ENCODE results near the gene SETD1B. TPM values are rescaled to one million over a fixed set of nuclear protein-coding genes. Genes with fewer than 3 reads are reported as not detected.
A peak's percentile ranks its signal among the peaks of the same experiment; 100 is the strongest.

The SETD1B gene
- total and polyA plus RNA-seq, 2 donors (not counting 1 experiment from before 2014, with no cell fraction given) = 7.9 to 61.4 TPM

GRCh38 chr12:121797937-121798786 lies 5.6 kb upstream of the SETD1B start:
- Histone ChIP-seq H3K27ac (ENCODE audit: low read length in 2 of 2) (peak overlapping the region in 1 of 2 donors; percentile 11), H3K27me3 (replicated peaks in 1 of 4; ENCODE audit: control extremely low read depth in 1 of 4, control insufficient read depth in 3 of 4, insufficient read depth in 4 of 4, low read length in 3 of 4) (no peaks in the 10 kb centered on the region), H4K20me1 (ENCODE audit: control insufficient read depth, insufficient read depth, low read length, poor library complexity, severe bottlenecking) (peaks cover 34% of the 10 kb centered on the region), H3K9me3 (ENCODE audit: control extremely low read depth in 1 of 3, control insufficient read depth in 2 of 3, insufficient read depth in 1 of 3, low read length in 2 of 3) (no peaks in the 10 kb centered on the region), H3K9ac (ENCODE audit: low read length) (no peak overlapping the region), H3K4me2 (replicated peaks; ENCODE audit: low read depth, low read length, poor library complexity, severe bottlenecking) (peak overlapping the region; percentile 94), H3K36me3 (replicated peaks in 1 of 2; ENCODE audit: control extremely low read depth in 1 of 2, control insufficient read depth in 1 of 2, extremely low read depth in 1 of 2, insufficient read depth in 2 of 2, low read length in 1 of 2) (peaks cover 3 to 24% of the 10 kb centered on the region in 2 experiments), H3K4me3 (ENCODE audit: control extremely low read depth in 1 of 5, extremely low read depth in 1 of 5, insufficient read depth in 1 of 5, low read depth in 2 of 5, low read length in 4 of 5) (no peak overlapping the region), H3K79me2 (ENCODE audit: control insufficient read depth, insufficient read depth, low read length) (peaks cover 51% of the 10 kb centered on the region), H2AFZ (ENCODE audit: insufficient read depth, low read depth, low read length, poor library complexity, severe bottlenecking) (no peak overlapping the region), H3K4me1 (ENCODE audit: control insufficient read depth in 2 of 2, insufficient read depth in 2 of 2, low read length in 2 of 2) (peaks cover 19 to 47% of the 10 kb centered on the region in 2 donors)
- WGBS (ENCODE audit: insufficient coverage) = 64% methylated on average over 12 of the region's 19 CpGs
- Mint-ChIP-seq H3K27ac (peak overlapping the region; percentile 93), H3K27me3 (no peaks in the 10 kb centered on the region), H3K9me3 (ENCODE audit: insufficient read depth) (no peaks in the 10 kb centered on the region), H3K4me1 (peaks cover 46% of the 10 kb centered on the region), H3K4me3 (peak overlapping the region; percentile 88)
- DNase-seq (no peak), ATAC-seq (ENCODE audit: low read depth) (no peak)
- intact Hi-C loops (cut with micrococcal nuclease) = loop anchor here (10.0 kb wide), 1 partner anchor 227 kb away; the partner anchor contains the start of gene BCL7A
- CTCF ChIA-PET = interaction anchor here (0.5 to 33.5 kb wide), 7 partner anchors 5 to 120 kb away, joined by 3 to 1947 read pairs (median 6); partner anchors contain the start of genes CFAP251, PSMD9, RHOF and SETD1B
- TF ChIP-seq EZH2 (IDR thresholded peaks at IDR 0.05; ENCODE audit: borderline replicate concordance, insufficient read depth, low read depth, low read length, poor library complexity, severe bottlenecking) = no peak
- TF ChIP-seq, protein P1, sequence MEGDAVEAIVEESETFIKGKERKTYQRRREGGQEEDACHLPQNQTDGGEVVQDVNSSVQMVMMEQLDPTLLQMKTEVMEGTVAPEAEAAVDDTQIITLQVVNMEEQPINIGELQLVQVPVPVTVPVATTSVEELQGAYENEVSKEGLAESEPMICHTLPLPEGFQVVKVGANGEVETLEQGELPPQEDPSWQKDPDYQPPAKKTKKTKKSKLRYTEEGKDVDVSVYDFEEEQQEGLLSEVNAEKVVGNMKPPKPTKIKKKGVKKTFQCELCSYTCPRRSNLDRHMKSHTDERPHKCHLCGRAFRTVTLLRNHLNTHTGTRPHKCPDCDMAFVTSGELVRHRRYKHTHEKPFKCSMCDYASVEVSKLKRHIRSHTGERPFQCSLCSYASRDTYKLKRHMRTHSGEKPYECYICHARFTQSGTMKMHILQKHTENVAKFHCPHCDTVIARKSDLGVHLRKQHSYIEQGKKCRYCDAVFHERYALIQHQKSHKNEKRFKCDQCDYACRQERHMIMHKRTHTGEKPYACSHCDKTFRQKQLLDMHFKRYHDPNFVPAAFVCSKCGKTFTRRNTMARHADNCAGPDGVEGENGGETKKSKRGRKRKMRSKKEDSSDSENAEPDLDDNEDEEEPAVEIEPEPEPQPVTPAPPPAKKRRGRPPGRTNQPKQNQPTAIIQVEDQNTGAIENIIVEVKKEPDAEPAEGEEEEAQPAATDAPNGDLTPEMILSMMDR (IDR thresholded peaks at IDR 0.05) = no peak
- POLR2A ChIA-PET = interaction anchor here (0.6 to 2.5 kb wide), 4 partner anchors 9 to 216 kb away, joined by 3 to 19 read pairs (median 8); no protein-coding TSS in a partner anchor
